LNCaP clone FGC (cell line): ENCODE measurements around the gene PPP2R3A.

ENCODE experiments used
- DNase-seq: peaks from one replicate; pipeline ENCODE4 v3.0.0-alpha.2; 2011; ENCODE audit warnings: low read depth
- H3K4me3 ChIP-seq: 2 replicates; pipeline ENCODE4 v1.5.1; 2011; ENCODE audit warnings: mild to moderate bottlenecking, low read depth, low read length, control low read depth
- TF ChIP-seq, protein P1 (sequence below): IDR thresholded peaks from 2 replicates; pipeline ENCODE4 v1.5.1; 2012; ENCODE audit warnings: mild to moderate bottlenecking; ENCODE audit not compliant: control insufficient read depth, insufficient read depth; ENCODE audit errors: extremely low read depth

PPP2R3A gene

DNA sequence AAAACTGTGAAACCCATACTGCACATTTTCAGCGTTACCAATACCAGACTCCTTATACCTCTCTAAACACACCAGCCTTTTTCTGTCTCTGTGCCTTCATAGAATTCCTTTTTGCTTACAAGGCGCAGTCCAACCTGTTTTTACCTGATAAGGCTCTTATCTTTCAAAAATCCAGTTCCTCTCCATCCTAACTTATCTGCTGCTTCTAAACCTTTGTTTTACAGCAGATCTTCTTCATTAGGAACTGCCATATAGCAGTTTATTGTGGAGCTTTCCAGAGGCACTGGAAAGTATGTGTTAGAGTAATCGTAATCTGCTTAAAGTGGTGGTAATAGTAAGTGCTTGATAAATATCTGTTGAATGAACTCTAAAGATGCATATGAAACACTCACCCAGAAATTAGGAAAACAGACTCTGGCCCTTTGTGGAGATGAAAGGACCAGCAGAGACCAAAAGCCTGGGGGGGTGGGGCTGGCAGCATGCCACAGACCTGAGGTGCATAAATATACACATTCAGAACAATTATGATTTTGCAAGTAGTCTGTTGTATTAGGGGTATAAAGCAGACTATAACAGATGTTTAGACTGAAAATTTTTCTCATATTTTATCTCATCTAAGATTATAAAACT is 29.3 kb downstream of the PPP2R3A start:
- H3K4me3 ChIP-seq = no peak overlapping the region
- DNase-seq = no peak
- TF ChIP-seq, protein P1, sequence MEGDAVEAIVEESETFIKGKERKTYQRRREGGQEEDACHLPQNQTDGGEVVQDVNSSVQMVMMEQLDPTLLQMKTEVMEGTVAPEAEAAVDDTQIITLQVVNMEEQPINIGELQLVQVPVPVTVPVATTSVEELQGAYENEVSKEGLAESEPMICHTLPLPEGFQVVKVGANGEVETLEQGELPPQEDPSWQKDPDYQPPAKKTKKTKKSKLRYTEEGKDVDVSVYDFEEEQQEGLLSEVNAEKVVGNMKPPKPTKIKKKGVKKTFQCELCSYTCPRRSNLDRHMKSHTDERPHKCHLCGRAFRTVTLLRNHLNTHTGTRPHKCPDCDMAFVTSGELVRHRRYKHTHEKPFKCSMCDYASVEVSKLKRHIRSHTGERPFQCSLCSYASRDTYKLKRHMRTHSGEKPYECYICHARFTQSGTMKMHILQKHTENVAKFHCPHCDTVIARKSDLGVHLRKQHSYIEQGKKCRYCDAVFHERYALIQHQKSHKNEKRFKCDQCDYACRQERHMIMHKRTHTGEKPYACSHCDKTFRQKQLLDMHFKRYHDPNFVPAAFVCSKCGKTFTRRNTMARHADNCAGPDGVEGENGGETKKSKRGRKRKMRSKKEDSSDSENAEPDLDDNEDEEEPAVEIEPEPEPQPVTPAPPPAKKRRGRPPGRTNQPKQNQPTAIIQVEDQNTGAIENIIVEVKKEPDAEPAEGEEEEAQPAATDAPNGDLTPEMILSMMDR = no peak

DNA sequence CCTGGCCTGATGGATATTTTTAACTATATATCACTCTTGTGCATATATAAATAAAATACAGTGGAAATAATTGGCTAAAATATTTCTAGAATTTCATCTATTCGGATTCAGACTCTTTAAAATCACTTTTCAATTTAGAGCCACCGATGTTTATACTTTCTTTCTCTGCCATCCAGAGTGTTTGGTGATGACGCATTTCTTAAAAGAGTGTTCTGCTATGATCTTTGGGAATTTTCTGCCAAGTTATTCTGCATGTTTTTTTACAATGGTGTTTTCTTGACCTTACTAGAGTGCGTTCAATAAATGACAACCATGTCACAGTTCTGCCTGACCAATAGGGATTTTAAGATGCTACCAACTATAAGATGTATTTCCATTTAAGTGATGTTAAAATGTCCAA is 30.2 kb downstream of the PPP2R3A start:
- TF ChIP-seq, protein P1 = no peak
- no peak overlapping the region for H3K4me3 ChIP-seq
- DNase-seq = no peak

DNA sequence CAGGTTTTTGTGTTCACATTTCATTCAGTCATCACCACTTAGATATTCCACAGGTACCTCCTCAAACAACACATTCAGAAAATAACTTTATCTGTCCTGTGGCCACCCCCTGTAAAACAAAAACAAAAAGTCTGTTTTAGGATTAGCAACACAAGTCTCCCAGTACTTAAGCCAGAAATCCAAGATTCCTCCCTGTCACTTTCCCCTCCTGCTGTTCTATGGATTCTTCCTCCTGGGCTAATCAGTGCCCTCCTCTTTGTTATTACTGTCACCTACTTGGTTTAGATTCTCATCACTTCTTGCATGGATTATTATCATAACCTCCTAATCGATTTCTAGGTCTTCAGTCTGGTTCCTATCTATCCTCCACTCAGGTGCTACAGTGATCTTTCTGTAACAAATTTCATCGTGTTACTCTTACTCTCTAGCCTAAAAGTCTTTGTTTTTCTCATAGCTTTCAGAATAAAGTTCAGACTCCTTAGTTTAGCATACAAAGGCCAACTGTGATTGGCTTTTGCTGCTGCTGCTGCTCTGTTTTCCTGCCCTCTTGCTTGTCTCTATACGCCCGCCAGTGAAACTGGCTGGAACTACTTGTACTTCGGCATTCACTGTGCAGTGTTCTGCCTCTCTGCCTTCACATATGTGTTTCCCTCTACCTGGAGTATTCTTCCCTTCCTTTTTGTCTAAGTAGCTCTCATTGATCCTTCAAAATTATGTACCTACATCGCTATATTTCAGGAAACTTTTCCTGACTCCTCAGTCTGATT is 32.2 kb downstream of the PPP2R3A start:
- TF ChIP-seq, protein P1 = no peak
- no peak overlapping the region for H3K4me3 ChIP-seq
- DNase-seq = no peak

DNA sequence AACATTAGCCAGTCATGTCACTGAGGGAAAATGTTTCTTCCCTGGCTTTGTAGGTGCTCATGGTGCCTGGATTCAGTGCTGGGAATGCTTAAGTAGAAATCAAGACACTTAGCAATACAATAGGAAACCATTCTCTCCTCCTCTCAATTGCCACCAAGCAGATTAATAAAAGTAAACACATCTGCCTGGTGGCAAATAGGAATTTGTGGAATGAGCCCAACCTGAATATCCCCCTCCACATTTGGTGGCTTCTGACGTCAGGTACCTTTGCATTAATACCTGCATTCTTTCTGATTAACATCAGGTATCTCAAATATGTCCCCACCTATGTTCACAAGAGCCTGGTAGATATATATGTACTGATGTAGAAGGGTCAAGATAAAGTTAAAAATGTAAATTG is 42.7 kb downstream of the PPP2R3A start:
- DNase-seq = no peak
- H3K4me3 ChIP-seq = no peak overlapping the region
- TF ChIP-seq, protein P1 = no peak

DNA sequence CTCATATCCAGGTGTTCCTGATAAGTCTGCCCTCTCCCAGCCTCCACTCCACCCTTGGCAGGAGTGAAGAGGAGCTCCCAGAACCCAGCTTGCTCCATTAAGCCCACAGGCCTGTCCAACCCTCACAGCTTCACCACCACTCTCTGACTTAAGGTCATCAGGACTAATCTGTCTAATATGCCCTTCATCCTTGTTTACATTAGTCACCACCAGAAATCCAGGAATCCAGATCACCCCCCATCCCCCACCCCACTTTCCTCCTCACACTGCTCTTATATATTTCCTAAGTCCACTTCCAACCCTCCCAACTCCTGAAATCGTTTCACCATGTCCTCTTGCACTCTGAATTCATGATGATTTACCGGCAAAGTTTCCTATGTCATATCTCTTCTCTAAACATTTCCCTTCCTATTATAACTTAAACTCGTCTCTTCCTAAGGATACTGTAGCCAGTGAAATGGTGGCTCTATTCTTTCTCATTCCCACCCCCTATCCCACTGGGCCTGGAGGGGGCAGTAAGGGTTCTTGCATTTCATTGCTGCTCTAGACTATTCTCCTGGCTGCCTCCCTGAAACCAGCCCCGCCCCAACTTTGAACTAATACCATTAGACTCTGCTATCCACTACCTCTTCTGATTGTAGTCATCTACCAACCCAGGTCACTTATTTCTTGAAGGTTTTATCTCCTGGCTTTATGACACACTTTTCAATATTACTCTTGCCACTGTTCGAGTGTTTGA is 43.4 kb downstream of the PPP2R3A start:
- TF ChIP-seq, protein P1 = no peak
- DNase-seq = no peak
- H3K4me3 ChIP-seq = no peak overlapping the region

DNA sequence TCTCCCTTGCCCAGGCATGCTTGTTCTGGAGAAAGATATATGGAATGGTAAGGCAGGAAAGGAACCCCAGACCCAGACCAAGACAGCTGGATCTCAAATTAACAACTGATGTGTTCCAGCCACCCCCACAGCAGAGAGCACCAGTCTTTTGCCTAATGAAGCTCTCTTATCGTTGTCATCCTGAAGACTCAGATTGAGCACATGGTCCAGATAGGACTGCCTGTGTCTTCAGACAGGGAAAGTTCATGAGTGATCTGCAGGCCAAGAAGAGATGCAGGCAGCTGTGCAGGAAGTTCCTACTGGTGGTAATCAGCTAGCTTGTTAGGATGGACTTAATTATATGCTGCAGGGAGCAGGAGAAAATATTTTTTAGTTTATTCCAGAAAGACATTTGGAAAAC is 53.3 kb downstream of the PPP2R3A start:
- DNase-seq = no peak
- no peak overlapping the region for H3K4me3 ChIP-seq
- TF ChIP-seq, protein P1 = no peak

DNA sequence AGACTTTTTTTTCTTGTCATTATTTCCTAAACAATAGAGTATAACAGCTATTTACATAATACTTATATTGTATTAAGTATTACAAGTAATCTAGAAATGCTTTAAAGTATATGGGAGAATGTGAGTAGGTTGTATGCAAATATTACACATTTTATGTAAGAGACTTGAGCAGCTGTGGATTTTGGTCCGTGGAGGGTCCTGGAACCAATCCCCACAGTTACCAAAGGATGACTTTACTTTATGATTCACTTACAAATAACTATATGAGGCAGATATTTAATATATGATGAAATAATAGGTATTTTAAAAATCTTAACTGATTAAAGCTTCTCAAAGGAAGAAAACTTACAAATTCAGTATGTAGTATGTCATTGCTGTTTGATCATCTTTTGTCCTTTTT is 56.3 kb downstream of the PPP2R3A start:
- no peak overlapping the region for H3K4me3 ChIP-seq
- DNase-seq = no peak
- TF ChIP-seq, protein P1 = no peak
